Mammary epithelial cell (primary cell): Measurements from ENCODE around the gene SAMMSON.

Source experiments
- EZH2 ChIP-seq: IDR thresholded peaks from 2 replicates; pipeline ENCODE4 v1.6.1; 2012; ENCODE audit warnings: low read length, inconsistent platforms, borderline replicate concordance
- TF ChIP-seq, protein P1 (sequence below), 2 donors: IDR thresholded peaks in 1 of 2; conservative IDR thresholded peaks in 1 of 2; 2 replicates each; pipeline ENCODE4 v1.5.1; 2011 to 2012; ENCODE audit warnings: inconsistent platforms in 2 of 2, low read length in 2 of 2, mild to moderate bottlenecking in 2 of 2, control low read depth in 1 of 2, low read depth in 1 of 2; ENCODE audit not compliant: insufficient read depth in 1 of 2; ENCODE audit errors: extremely low read depth in 1 of 2

DNA sequence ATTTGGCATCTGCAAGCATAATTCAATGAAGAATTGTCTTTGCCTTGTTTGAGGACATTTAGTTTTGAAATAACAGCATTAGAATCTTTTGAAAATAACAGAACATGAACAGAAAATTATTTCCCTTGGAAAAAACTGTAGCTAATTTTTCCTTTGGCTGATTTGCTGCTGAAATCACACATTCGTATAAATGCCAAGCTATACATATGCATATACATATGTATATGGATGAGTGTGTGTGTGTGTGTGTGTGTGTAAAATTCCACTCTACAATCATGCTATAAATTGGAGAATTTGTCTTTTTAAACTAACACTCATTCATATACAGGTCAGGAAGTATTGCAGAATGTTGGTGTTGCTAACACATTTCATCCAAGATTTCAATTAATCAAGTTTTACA, 57.9 kb downstream of the SAMMSON start:
- TF ChIP-seq, protein P1, sequence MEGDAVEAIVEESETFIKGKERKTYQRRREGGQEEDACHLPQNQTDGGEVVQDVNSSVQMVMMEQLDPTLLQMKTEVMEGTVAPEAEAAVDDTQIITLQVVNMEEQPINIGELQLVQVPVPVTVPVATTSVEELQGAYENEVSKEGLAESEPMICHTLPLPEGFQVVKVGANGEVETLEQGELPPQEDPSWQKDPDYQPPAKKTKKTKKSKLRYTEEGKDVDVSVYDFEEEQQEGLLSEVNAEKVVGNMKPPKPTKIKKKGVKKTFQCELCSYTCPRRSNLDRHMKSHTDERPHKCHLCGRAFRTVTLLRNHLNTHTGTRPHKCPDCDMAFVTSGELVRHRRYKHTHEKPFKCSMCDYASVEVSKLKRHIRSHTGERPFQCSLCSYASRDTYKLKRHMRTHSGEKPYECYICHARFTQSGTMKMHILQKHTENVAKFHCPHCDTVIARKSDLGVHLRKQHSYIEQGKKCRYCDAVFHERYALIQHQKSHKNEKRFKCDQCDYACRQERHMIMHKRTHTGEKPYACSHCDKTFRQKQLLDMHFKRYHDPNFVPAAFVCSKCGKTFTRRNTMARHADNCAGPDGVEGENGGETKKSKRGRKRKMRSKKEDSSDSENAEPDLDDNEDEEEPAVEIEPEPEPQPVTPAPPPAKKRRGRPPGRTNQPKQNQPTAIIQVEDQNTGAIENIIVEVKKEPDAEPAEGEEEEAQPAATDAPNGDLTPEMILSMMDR (conservative IDR thresholded peaks at IDR 0.05 in 1 of 2, IDR thresholded peaks at IDR 0.05 in 1 of 2; ENCODE audit: extremely low read depth in 1 of 2, insufficient read depth in 1 of 2, low read depth in 1 of 2, low read length in 2 of 2): no peak
- TF ChIP-seq EZH2: no peak
